GM12865 (cell line): ENCODE measurements around the gene ST6GALNAC1.

Experiments
- DNase-seq: peaks from one replicate; pipeline ENCODE4 v3.0.0; 2010; ENCODE audit warnings: low read depth
- H3K4me3 ChIP-seq: 2 replicates; pipeline ENCODE4 v1.5.1; 2011; ENCODE audit warnings: mild to moderate bottlenecking, low read depth, low read length, control low read depth
- TF ChIP-seq, protein P1 (sequence below): IDR thresholded peaks from 2 replicates; pipeline ENCODE4 v1.5.1; 2011; ENCODE audit warnings: low read length, control low read depth, low read depth, inconsistent platforms; ENCODE audit not compliant: insufficient read depth; ENCODE audit errors: missing control alignments

ST6GALNAC1 gene, protein sequence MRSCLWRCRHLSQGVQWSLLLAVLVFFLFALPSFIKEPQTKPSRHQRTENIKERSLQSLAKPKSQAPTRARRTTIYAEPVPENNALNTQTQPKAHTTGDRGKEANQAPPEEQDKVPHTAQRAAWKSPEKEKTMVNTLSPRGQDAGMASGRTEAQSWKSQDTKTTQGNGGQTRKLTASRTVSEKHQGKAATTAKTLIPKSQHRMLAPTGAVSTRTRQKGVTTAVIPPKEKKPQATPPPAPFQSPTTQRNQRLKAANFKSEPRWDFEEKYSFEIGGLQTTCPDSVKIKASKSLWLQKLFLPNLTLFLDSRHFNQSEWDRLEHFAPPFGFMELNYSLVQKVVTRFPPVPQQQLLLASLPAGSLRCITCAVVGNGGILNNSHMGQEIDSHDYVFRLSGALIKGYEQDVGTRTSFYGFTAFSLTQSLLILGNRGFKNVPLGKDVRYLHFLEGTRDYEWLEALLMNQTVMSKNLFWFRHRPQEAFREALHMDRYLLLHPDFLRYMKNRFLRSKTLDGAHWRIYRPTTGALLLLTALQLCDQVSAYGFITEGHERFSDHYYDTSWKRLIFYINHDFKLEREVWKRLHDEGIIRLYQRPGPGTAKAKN

DNA sequence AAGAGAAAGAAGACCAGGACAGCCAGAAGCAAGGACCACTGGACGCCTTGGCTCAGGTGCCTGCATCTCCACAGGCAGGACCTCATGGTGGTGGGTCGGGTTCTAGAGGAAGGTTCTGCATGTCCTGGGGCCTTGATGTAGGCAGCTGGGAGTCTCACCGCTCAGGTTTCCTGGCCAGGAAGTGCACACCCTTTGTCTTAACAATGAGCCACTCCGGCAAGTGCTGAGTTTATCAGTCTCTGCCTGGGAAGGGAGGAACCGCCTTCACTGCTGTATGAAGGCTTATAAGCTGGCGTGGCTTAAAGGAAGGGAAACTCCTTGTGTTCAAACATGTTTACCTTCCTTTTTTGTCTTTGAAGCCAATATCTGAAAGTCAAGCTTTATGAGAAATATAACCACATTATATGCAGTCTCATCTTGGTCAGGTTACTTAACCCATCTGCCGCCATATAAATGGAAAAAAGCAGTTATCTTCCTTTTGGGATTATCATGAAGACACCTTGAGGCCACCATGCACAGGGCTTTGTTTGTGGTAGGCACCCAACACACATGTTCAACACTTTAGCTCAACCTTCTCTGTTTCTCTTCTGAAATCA lies at the start of gene ST6GALNAC1:
Gene ST6GALNAC1, minus strand, starts transcription at position 205 of the 596 bp plus-strand sequence. Its CDS starts 119 bp downstream, at position 86.
- DNase-seq: no peak

DNA sequence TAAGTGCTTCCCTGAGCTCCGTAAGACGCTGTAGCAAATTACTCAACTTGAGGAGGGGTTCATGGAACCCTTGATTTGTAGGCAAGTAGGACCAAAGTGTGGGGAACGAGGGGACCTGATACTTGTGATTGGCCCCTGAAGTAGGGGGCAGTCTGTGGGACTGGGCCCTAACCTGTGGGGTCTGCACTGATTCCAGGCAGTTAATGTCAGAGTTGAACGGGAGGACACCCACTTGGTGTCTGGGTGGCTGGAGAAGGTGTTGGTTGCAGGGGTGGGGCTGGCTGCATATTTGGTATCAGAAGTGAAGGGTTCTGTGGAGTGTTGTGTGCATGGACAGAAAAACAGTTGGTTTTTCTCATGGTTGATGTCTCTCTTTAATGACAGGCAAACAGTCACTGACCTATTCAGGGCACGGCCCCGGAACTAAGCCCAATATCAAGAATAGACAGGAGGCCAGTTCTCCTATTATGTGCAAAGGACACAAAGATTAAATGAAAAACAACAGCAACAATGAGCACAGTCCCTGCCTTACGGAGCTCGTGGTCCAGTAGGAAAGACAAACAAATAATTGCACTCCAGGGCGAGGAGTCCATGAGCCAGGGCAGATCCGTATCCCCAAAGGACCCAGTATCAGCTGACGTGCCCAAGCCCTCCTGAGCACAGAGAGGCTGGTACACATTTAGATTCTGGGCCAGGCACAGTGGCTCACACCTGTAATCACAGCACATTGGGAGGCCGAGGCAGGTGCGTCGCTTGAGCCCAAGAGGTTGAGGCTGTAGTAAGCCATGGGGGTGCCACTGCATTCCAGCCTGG lies 48.0 kb upstream of the ST6GALNAC1 start:
- TF ChIP-seq, protein P1, sequence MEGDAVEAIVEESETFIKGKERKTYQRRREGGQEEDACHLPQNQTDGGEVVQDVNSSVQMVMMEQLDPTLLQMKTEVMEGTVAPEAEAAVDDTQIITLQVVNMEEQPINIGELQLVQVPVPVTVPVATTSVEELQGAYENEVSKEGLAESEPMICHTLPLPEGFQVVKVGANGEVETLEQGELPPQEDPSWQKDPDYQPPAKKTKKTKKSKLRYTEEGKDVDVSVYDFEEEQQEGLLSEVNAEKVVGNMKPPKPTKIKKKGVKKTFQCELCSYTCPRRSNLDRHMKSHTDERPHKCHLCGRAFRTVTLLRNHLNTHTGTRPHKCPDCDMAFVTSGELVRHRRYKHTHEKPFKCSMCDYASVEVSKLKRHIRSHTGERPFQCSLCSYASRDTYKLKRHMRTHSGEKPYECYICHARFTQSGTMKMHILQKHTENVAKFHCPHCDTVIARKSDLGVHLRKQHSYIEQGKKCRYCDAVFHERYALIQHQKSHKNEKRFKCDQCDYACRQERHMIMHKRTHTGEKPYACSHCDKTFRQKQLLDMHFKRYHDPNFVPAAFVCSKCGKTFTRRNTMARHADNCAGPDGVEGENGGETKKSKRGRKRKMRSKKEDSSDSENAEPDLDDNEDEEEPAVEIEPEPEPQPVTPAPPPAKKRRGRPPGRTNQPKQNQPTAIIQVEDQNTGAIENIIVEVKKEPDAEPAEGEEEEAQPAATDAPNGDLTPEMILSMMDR: no peak
- no peak for DNase-seq
- H3K4me3 ChIP-seq: no peak overlapping the region

More for the DNA sequence above, at the start of gene ST6GALNAC1:
- H3K4me3 ChIP-seq: no peak within 1 kb of the TSS
- TF ChIP-seq, protein P1: no peak

DNA sequence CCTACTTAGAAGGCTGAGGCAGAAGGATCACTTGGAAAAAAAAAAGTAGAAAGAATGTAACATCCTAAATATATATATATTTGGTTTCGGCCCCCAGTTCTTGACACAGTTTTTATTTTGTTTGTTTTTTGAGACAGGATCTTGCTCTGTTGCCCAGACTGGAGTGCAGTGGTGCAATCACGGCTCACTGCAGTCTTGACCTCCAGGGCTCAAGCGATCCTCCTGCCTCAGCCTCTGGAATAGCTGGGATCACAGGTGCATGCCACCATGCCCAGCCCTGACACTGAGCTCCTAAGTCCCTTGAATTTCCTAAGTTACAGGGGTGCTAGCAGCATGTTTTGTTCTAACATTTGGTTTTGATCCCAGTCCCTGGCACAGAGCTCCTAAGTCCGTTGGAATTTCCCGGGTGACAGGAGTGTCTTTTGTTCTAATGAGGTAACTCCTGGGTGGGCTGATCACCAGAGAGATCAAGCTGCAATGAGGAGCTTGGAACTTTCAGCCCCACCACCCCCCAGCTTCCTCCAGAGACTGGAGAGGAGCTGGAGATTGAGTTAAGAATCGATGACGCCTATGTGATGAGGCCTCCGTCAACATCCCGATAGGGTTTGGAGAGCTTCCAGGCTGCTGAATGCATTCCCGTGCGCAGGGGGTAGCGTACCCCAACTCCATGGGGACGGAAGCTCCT lies 47.2 kb upstream of the ST6GALNAC1 start:
- TF ChIP-seq, protein P1: no peak
- no peak overlapping the region for H3K4me3 ChIP-seq
- DNase-seq: no peak

DNA sequence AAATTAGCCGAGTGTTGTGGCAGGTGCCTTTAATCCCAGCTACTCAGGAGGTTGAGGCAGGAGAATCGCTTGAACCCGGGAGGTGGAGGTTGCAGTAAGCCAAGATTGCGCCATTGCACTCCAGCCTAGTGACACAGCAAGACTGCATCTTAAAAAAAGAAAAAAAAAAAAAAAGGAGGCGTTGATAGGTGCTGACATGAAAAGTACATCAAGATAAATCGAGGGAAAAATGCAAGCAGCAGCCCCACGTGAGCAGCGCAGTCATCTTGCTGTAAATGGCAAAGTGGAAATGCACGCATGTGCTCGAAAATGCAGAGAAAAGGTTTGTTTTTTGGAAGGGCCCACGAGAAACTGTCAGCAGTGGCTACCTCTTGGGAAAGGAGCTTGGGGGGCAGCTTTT lies 46.3 kb upstream of the ST6GALNAC1 start:
- H3K4me3 ChIP-seq: no peak overlapping the region
- TF ChIP-seq, protein P1: no peak
- DNase-seq: no peak

DNA sequence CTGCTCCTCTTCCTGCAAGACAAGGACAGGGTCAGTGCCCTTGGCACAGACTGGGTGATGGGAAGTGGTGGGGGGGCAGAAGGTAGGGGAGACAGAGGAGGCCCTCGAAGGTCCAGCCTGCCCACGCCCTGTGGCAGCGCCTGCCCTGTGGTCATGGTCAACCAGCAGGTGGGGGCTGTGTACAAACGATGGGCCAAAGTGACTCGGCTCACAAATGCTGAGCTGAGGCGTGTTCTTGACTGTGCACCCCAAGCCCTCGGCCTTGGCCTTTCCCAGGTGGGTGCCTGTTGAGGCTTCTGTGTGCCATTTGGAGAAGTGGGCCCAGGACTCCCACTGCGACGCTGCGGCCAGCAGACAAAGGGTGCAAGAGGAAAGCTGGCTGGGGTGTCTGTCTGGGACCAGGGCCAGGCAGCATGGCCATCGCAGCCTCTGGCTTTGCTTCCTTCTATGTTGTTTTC lies 44.6 kb upstream of the ST6GALNAC1 start:
- no peak overlapping the region for H3K4me3 ChIP-seq
- no peak for DNase-seq
- TF ChIP-seq, protein P1: no peak
